Stimulated activated CD8-positive, alpha-beta memory T cell treated with anti-CD3 and anti-CD28 coated beads, Interleukin-12 subunit alpha, Interleukin-12 subunit beta, amount 100 ng/mL, for 24 hours (primary cell): ENCODE results near the gene KCNA1.

Experiments used
- DNase-seq: peaks from one replicate; pipeline ENCODE4 v3.0.0-alpha.2; 2020; ENCODE audit errors: extremely low read depth

KCNA1 gene

DNA sequence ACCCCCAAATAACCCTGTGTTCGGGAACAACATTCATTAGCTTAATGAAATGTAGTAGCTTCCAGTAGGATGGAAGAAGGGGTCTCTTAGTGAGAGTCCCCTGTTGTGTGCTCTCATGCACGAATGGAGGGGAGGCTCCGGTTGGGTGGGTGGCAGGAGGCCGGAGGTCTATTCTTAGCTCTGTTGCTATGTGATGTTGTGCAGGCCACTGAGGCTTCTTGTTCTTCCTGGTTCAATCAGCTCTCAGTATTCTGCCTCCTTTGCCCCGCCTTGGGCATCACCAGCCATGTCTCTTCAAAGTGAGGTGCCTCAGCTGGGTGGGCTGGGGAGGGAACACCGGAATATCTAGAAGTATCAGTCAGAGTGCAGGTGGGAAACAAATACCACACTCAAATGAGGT lies 50.8 kb downstream of the KCNA1 start:
- DNase-seq, result no peak

DNA sequence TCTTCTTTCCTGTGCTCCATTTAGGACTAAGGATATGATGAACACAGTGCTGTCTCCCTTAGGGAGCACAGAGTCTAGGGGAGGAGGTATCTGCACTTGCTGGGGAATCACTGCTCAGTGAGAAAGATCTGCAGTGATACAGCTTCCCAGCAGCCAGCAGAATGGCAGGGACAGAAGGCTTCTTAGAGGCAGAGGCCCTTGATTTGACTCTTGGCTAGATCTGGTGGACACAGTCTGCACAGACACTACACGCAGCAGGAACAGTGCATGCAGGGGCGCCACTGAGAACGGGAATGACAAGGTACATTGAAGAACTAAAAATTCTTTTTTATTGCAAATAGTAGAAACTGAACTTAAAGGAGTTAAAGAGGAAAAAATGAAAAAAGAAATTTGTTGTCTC lies 51.6 kb downstream of the KCNA1 start:
- DNase-seq, result no peak

DNA sequence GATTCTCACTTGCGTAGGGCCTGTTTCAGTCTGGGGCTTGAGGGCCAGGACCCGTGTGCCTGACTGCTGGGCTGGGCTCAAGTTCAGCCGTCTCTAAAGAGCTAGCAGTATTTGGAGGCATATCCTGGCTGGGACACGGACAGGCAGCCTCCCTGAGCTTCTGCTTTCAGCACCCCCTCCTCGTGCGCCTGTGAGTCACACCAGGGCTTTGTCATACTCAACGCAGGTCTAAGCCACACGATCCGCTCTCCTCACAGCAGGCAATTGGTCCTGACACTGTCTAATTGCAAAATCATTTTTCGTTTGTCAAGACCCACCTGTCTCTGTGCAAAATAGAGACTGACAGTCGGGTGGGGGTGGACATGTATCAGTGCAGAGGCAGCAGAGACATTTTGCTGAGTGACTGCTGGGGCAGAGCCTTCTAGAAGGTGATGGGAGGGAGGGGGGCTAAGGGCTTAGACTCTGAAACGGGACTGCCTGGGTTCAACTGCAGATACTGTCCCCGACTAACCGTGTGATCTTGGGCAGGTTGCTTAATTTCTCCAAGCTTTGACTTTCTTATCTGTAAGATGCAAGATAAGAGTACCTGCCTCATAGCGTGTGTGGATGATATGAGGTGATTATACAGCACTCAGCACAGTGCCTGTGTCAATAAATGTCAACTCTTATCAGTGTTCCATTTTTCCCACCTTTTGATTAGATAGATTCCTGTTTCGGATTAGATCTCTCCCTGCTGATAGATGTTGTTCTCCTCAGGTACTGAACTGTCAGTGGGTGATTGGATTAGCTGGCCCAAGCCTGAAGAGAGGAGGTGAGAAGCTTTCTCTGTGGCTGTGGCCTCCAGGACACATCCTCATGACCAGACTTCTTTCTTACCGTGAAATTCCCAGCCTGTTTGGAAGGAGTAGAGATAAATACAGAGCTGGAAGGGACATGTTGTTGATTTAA lies 53.1 kb downstream of the KCNA1 start:
- no peak for DNase-seq
